Fibroblast of pulmonary artery (primary cell): ENCODE data around the gene ZDHHC14.

Experiments used
- DNase-seq: peaks from one replicate; pipeline ENCODE4 v3.0.0-alpha.2; 2010; ENCODE audit warnings: low read depth
- H3K4me3 ChIP-seq: replicated peaks from 2 replicates; pipeline ENCODE4 v1.5.1; 2011; ENCODE audit warnings: low read depth, mild to moderate bottlenecking, control low read depth, low read length, moderate library complexity
- CTCF ChIP-seq: IDR thresholded peaks from 2 replicates; pipeline ENCODE4 v1.5.1; 2011; ENCODE audit warnings: mild to moderate bottlenecking, control low read depth, low read length, inconsistent platforms; ENCODE audit errors: missing control alignments

The ZDHHC14 gene

GRCh38 chr6:157655139-157655538, 274.1 kb downstream of the ZDHHC14 start:
- TF ChIP-seq CTCF, result no peak
- DNase-seq, result no peak
- H3K4me3 ChIP-seq, result no peak overlapping the region

GRCh38 chr6:157656437-157656997, 275.5 kb downstream of the ZDHHC14 start:
- H3K4me3 ChIP-seq, result no peak overlapping the region
- no peak for TF ChIP-seq CTCF
- no peak for DNase-seq

GRCh38 chr6:157657754-157658153, 276.8 kb downstream of the ZDHHC14 start:
- TF ChIP-seq CTCF, result no peak
- DNase-seq, result no peak

DNA sequence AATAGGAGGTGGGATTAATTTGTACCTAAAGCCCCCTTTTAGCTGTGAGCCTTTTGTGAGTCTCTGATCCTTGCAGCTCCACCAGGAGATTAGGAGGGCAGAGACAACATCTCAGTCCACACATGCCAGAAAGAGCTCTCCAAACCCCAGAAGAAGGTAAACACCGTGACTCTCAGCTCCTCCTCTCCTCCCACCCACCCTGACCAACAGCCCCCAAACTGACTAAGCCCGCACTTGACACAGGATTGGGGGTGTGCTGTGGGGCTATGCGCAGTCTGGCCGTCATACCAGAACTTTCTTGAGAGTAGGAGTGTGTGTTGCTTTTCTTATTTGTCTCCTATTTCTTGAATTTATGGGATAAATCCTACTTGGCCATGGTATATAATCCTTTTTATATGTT, 277.3 kb downstream of the ZDHHC14 start:
- TF ChIP-seq CTCF, result no peak
- DNase-seq, result no peak
- H3K4me3 ChIP-seq, result no peak overlapping the region

More at GRCh38 chr6:157657754-157658153, 276.8 kb downstream of the ZDHHC14 start:
- H3K4me3 ChIP-seq, result no peak overlapping the region

- no peak for DNase-seq
- TF ChIP-seq CTCF, result no peak
Observed at GRCh38 chr6:157659536-157660271, 278.7 kb downstream of the ZDHHC14 start.

GRCh38 chr6:157660414-157660813, 279.4 kb downstream of the ZDHHC14 start:
- no peak for DNase-seq

More at GRCh38 chr6:157659536-157660271, 278.7 kb downstream of the ZDHHC14 start:
- H3K4me3 ChIP-seq, result no peak overlapping the region

More at GRCh38 chr6:157660414-157660813, 279.4 kb downstream of the ZDHHC14 start:
- H3K4me3 ChIP-seq, result no peak overlapping the region
- no peak for TF ChIP-seq CTCF
